Heart left ventricle (tissue), 13 donors: ENCODE measurements around the gene CUBN.

Experiments
- CTCF ChIP-seq, 12 donors: fragments of 200-600 bp; sonication (generic) in 4 of 12; IDR thresholded peaks; one replicate each; pipeline versions ENCODE4 v1.5.0 to v1.8.0; 2018 to 2022; ENCODE audit warnings: antibody characterized with exemption in 12 of 12, mild to moderate bottlenecking in 5 of 12
- POLR2A ChIP-seq, 2 donors: fragments of 450-650 bp; IDR thresholded peaks; one replicate each; pipeline ENCODE4 v1.6.1; 2017; ENCODE audit warnings: antibody characterized with exemption in 2 of 2, mild to moderate bottlenecking in 2 of 2, moderate library complexity in 2 of 2
- donor health status: ischemic (EF 13 %, LVEDD 7.1; RV severe dilation, severe dysfunction).
- donor health status: DM: no; HTN: yes; CAD: no.
- donor health status: DM: no; HTN: no; CAD: no.
- donor health status: ischemic (EF 25% LVEDD 6.9; RV normal size, moderate dysfunction).
- donor health status: ischemic (EF 25% LVEDD 5.7; RV mildly dilated, moderate dysfunction).
- donor health status: ischemic (EF 35%, LVEDD 5.7; RV mildly dilated, moderate dysfunction).
- donor health status: nonischemic (EF 11% LVEDD 7.7; RV severe dilation, severe dysfunction).
- donor health status: DM: yes; HTN: yes; CAD: no.
- donor health status: PGD.
- donor health status: ischemic (EF 29% LVEDD 5.4; RV normal size, mild dysfunction).
- donor health status: nonischemic (EF 23%, LVEDD 6.1; RV moderate dilation, normal function).

DNA sequence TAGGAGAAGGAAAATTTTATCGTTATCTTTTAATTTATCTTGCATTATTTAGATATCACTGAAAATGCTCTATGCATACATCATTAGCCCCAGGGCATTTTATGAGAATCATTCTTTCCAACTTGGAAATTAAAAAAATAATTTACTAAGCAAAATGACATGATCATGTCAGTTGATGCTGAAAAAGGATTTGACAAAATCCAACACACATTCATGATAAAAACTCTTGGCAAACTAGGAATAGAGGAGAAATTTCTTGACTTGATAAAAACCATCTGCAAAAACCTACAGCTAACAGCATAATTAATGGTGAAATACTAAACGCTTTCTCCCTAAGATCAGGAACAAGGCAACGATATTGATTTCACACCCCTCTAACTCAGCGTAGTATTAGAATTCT lies 272.2 kb downstream of the CUBN start:
- TF ChIP-seq CTCF (IDR thresholded peaks at IDR 0.05) (no peak), POLR2A (IDR thresholded peaks at IDR 0.05) (no peak)
